Measurements from ENCODE around the gene NUP133.

GRCh38 chr1:229507951-229508822 lies at the start of gene NUP133:
- TF ChIP-seq CTCF (IDR thresholded peaks at IDR 0.05 in 2 of 3, conservative IDR thresholded peaks at IDR 0.05 in 1 of 3; ENCODE audit: control insufficient read depth in 2 of 3, extremely low read depth in 1 of 3, insufficient read depth in 1 of 3, low read depth in 3 of 3, low read length in 3 of 3) (no peak), POLR2A (IDR thresholded peaks at IDR 0.05; ENCODE audit: low read depth, low read length) (peak; percentile 96), PML (IDR thresholded peaks at IDR 0.05; ENCODE audit: low read length) (peak; percentile 91), ATF3 (IDR thresholded peaks at IDR 0.05; ENCODE audit: borderline replicate concordance, extremely low read depth, low read depth, low read length) (peak; percentile 50; the same call in 1 of the 2 replicates), DPF2 (IDR thresholded peaks at IDR 0.05) (no peak), YY1 (IDR thresholded peaks at IDR 0.05; ENCODE audit: low read depth, low read length) (peak; percentile 97), RUNX3 (IDR thresholded peaks at IDR 0.05; ENCODE audit: low read length) (peak; percentile 96), HCFC1 (IDR thresholded peaks at IDR 0.05; ENCODE audit: low read length) (peak; percentile 72), SMC3 (IDR thresholded peaks at IDR 0.05; ENCODE audit: borderline replicate concordance, low read length) (no peak), NFYB (IDR thresholded peaks at IDR 0.05; ENCODE audit: insufficient read depth, low read depth, low read length) (no peak)
